Smooth muscle cell (in vitro differentiated cells): Measurements from ENCODE around the gene MTFR1L. TPM values are rescaled to one million over a fixed set of nuclear protein-coding genes. Genes with fewer than 3 reads are reported as not detected.

Source experiments
- DNase-seq: peaks from one replicate; lab custom pipeline; 2025; ENCODE audit not compliant: unreplicated experiment; lab: John Stamatoyannopoulos, UW
- H2AFZ ChIP-seq: fragments of 200-600 bp; sonication (generic); 2 replicates; pipeline ENCODE4 v1.6.0; 2016; ENCODE audit warnings: antibody characterized with exemption, low read depth, mild to moderate bottlenecking
- H3F3A ChIP-seq: fragments of 200-600 bp; sonication (generic); 2 replicates; pipeline ENCODE4 v1.6.0; 2017; ENCODE audit warnings: antibody characterized with exemption, low read depth
- H3K27ac ChIP-seq: fragments of 200-600 bp; sonication (generic); 2 replicates; pipeline ENCODE4 v1.5.1; 2016; ENCODE audit warnings: low read depth, mild to moderate bottlenecking
- H3K27me3 ChIP-seq: fragments of 200-600 bp; sonication (generic); 2 replicates; pipeline ENCODE4 v1.6.1; 2016; ENCODE audit warnings: low read depth, mild to moderate bottlenecking
- H3K36me3 ChIP-seq: fragments of 200-600 bp; sonication (generic); 2 replicates; pipeline ENCODE4 v1.5.1; 2016; ENCODE audit warnings: low read depth
- H3K4me1 ChIP-seq: fragments of 200-600 bp; sonication (generic); 2 replicates; pipeline ENCODE4 v1.5.1; 2016; ENCODE audit warnings: low read depth
- H3K4me2 ChIP-seq: fragments of 200-600 bp; sonication (generic); 2 replicates; pipeline ENCODE4 v1.6.0; 2016; ENCODE audit warnings: mild to moderate bottlenecking
- H3K4me3 ChIP-seq: fragments of 200-600 bp; sonication (generic); 2 replicates; pipeline ENCODE4 v1.5.1; 2016; ENCODE audit warnings: mild to moderate bottlenecking
- H3K79me2 ChIP-seq: fragments of 200-600 bp; sonication (generic); 2 replicates; pipeline ENCODE4 v1.6.0; 2016; ENCODE audit warnings: low read depth, mild to moderate bottlenecking
- H3K9ac ChIP-seq: fragments of 200-600 bp; sonication (generic); 2 replicates; pipeline ENCODE4 v1.6.0; 2016; ENCODE audit warnings: low read depth
- H3K9me3 ChIP-seq: fragments of 200-600 bp; sonication (generic); replicated peaks from 2 replicates; pipeline ENCODE4 v1.5.1; 2016; ENCODE audit warnings: low read depth
- H4K20me1 ChIP-seq: fragments of 200-600 bp; sonication (generic); 2 replicates; pipeline ENCODE4 v1.6.0; 2016; ENCODE audit warnings: low read depth
- CTCF ChIP-seq: fragments of 200-600 bp; sonication (generic); IDR thresholded peaks from 2 replicates; pipeline ENCODE4 v1.5.1; 2017; ENCODE audit warnings: borderline replicate concordance, mild to moderate bottlenecking, antibody characterized with exemption; ENCODE audit not compliant: insufficient read depth, poor library complexity, severe bottlenecking
- WGBS: methylation state at CpG from one replicate; pipeline ENCODE4 v1.1.7; 2016; ENCODE audit warnings: low lambda C conversion rate; 5-methylcytosine and 5-hydroxymethylcytosine counted together
- polyA plus RNA-seq: library from polyadenylated mRNA; unstranded; fragments of >200 nt; fragmentation: Nextera tagmentation; extraction: Ambion mirVana; gene quantifications from 2 replicates; pipeline ENCODE4 v1.2.1, GENCODE V29; 2016
- total RNA-seq: library from RNA; depleted of rRNA; stranded (reverse); fragments of >200 nt; gene quantifications from 2 replicates; pipeline ENCODE4 v1.2.3, GENCODE V29; 2014

MTFR1L gene
- total and polyA plus RNA-seq, 2 experiments from 2014 or later = 47.2 to 63.9 TPM

DNA sequence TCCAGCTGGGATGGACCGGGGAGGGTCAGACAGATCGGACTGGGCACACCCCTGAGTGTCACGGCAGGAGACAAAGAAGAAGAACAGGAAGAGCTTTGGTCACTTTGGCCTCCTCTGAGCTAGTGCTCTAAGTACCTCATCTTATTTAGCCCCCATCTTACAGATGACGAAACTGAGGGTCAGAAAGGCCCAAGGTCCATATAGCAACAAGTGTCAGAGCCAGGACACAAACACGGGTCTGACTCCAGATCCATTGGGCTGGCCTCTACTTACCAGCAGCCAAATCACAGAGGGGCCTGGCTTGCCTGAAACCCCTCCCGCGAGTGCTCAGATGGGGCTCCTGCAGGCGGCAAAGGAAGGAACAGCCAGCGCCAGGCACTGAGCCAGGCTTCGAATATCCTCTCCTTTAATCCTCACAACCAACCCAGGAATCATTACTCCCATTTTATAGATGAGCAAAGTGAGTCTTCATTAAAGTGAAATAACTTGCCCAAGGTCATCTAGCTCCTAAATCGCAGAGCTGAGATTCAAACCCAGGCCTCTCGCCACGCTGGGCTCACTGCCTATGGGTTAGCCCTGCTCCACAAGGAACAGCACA is 45.4 kb upstream of the MTFR1L start:
- TF ChIP-seq CTCF = no peak
- H3K27me3 ChIP-seq = no peaks in the 10 kb centered on the region
- H3K9ac ChIP-seq = no peak overlapping the region
- no peak overlapping the region for H3K27ac ChIP-seq
- peaks cover 19% of the 10 kb centered on the region for H3K4me1 ChIP-seq
- H3K79me2 ChIP-seq = no peaks in the 10 kb centered on the region
- H3K4me3 ChIP-seq = no peak overlapping the region
- DNase-seq = no peak
- H3F3A ChIP-seq = peaks cover 10% of the 10 kb centered on the region
- no peaks in the 10 kb centered on the region for H4K20me1 ChIP-seq
- no peaks in the 10 kb centered on the region for H3K9me3 ChIP-seq
- H3K36me3 ChIP-seq = no peaks in the 10 kb centered on the region
- no peak overlapping the region for H2AFZ ChIP-seq
- no peak overlapping the region for H3K4me2 ChIP-seq
- WGBS = 90% methylated on average over 13 of the region's 13 CpGs

DNA sequence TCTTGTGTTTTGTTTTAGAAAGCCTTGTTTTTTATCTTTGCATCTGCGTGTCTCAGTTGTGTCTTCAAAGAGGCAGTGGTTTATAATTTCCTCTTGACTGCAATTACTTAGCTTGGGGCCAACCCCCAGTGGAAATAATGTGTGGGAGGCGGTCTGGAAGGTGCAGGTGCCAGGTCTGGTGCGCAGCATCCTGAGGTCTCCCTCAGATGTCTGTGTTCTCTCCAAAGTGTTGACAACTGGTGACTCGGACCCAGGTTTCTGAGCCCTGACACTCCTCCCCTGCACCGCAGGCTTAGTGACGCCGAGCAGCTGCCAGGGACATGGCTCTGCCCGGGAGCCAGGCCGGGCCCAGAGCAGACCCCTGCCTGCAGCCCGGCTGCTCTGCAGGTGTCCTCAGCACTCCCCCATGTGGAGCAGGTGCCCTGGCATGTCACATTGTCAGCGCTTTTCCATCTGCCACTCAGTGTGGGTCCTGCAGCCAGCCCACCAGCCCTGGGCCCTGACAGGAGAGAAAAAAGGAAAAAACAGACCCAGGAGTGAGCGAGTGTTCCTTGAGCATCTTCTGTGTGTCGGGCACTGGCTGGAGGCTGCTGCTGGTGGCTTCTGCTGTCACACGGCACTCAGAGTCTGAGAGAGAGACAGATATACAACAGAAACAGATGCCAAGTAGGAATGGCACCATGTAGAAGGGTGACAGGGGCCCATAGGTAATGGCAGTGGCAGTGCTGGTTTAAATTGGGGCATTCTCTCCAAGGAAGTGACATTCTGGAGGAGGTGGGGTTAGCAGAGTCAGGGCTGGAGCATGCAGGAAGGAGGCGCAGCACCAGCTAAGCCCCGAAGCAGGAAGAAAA is 44.6 kb upstream of the MTFR1L start:
- 52% methylated on average over 15 of the region's 16 CpGs for WGBS

GRCh38 chr1:25779388-25779787 is 40.4 kb upstream of the MTFR1L start:
- 83% methylated on average over 8 of the region's 8 CpGs for WGBS
- Histone ChIP-seq H3K9me3 (no peaks in the 10 kb centered on the region), H2AFZ (no peak overlapping the region), H3K9ac (no peak overlapping the region), H3K79me2 (no peaks in the 10 kb centered on the region), H3K4me3 (no peak overlapping the region), H3K36me3 (no peaks in the 10 kb centered on the region), H3K4me2 (no peak overlapping the region), H3K27ac (no peak overlapping the region), H3F3A (peaks cover under 1% of the 10 kb centered on the region), H4K20me1 (no peaks in the 10 kb centered on the region), H3K4me1 (no peaks in the 10 kb centered on the region), H3K27me3 (no peaks in the 10 kb centered on the region)
- TF ChIP-seq CTCF = no peak
- no peak for DNase-seq

More for the DNA sequence above, 44.6 kb upstream of the MTFR1L start:
- Histone ChIP-seq H3K4me3 (no peak overlapping the region), H4K20me1 (no peaks in the 10 kb centered on the region), H3K36me3 (no peaks in the 10 kb centered on the region), H3F3A (peaks cover 10% of the 10 kb centered on the region), H2AFZ (no peak overlapping the region), H3K79me2 (no peaks in the 10 kb centered on the region), H3K9me3 (no peaks in the 10 kb centered on the region), H3K27me3 (no peaks in the 10 kb centered on the region), H3K27ac (no peak overlapping the region), H3K4me1 (peaks cover 19% of the 10 kb centered on the region), H3K9ac (no peak overlapping the region), H3K4me2 (no peak overlapping the region)
- DNase-seq = no peak
- no peak for TF ChIP-seq CTCF
